Stimulated activated CD4-positive, alpha-beta T cell treated with anti-CD3 and anti-CD28 coated beads, Interleukin-2, amount 100 ng/mL, for 4 hours (primary cell): ENCODE data around the gene ILDR2.

Experiments
- DNase-seq: peaks from one replicate; pipeline ENCODE4 v3.0.0-alpha.2; 2020; ENCODE audit warnings: low read depth

ILDR2 gene, protein sequence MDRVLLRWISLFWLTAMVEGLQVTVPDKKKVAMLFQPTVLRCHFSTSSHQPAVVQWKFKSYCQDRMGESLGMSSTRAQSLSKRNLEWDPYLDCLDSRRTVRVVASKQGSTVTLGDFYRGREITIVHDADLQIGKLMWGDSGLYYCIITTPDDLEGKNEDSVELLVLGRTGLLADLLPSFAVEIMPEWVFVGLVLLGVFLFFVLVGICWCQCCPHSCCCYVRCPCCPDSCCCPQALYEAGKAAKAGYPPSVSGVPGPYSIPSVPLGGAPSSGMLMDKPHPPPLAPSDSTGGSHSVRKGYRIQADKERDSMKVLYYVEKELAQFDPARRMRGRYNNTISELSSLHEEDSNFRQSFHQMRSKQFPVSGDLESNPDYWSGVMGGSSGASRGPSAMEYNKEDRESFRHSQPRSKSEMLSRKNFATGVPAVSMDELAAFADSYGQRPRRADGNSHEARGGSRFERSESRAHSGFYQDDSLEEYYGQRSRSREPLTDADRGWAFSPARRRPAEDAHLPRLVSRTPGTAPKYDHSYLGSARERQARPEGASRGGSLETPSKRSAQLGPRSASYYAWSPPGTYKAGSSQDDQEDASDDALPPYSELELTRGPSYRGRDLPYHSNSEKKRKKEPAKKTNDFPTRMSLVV

DNA sequence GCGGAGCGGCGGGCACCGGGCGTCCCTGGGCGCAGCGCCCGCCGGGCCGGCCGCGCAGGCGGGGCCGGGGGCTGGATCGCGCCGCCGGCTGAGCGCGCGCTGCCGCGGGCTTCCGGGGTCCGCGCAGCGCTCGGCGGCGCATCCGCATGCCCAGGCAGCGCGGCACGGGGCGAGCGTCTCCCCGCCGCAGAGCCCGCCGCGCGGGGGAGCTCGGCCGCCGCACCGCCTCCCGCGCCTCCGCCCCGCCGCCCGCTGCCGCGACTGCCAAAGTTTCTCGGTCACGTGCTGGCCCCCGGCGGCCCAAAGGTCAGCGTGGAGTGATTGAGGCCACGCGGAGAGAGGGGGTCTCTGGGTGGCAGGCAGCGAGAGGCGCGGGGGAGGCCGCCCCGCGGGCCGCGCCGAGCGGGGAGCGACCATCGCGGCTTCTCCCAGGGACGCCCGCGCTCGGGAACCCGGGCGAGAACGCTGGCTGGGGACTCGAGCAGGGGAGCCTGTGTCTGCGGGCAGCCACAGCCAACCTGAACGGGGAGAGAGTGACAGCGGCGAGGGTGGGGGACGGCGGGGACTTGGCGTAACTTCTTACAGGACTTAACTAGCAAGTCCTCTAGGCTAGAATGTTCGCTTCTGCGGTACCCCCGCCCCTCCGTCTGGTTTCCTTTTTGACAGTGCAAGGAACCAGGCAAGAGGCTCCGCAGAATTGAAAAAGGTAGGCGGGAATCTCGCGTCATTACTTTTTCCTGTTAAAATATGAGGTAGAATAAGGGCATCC lies at the start of gene ILDR2:
ILDR2 (minus strand) TSS at position 180 of the 769 bp plus-strand sequence. CDS start 272 bp downstream, outside the sequence.
- DNase-seq, result peak; percentile 69

DNA sequence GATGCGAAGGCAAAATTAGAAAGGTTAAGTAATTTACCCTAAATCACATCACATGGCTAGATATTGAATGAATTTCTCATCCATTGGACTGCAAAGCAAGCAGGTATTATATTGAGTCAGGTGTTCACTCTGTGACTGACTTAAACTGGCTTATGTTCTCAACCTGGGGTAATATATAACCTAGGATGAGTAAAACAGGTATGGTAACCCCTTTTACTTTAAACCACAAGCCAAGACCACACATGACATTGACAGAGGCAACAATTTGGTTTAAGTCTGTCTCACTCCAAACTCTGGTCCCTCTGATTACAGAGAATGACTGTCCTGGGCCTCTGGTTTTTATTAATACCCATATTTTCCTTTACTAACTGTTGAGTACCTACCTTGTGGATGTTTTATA lies 47.0 kb upstream of the ILDR2 start:
- DNase-seq, result no peak

DNA sequence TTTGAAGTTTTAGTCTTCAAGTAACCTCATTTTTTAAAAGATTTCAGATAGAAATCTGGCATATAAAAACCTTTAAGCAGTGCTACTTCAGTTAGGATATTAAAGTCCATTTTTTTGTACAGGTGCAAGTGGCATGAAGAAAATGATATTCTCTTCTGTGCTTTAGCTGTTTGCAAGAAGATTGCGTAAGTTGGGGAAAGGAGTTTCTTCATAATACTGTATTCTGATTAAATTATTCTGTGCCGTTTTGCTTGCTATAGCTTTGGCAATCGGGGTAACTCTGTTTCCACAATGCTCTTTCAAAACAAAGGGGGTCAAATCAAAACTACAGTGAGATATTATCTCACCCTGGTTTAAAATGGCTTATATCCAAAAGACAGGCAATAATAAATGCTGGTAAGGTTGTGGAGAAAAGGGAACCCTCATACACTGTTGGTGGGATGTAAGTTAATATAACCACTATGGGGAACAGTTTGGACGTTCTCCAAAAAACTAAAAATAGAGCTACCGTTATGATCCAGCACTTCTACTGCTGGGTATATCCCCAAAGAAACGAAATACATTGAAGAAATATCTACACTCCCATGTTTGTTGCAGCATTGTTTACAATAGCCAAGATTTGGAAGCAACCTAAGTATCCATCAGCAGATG lies 40.9 kb upstream of the ILDR2 start:
- DNase-seq, result no peak

DNA sequence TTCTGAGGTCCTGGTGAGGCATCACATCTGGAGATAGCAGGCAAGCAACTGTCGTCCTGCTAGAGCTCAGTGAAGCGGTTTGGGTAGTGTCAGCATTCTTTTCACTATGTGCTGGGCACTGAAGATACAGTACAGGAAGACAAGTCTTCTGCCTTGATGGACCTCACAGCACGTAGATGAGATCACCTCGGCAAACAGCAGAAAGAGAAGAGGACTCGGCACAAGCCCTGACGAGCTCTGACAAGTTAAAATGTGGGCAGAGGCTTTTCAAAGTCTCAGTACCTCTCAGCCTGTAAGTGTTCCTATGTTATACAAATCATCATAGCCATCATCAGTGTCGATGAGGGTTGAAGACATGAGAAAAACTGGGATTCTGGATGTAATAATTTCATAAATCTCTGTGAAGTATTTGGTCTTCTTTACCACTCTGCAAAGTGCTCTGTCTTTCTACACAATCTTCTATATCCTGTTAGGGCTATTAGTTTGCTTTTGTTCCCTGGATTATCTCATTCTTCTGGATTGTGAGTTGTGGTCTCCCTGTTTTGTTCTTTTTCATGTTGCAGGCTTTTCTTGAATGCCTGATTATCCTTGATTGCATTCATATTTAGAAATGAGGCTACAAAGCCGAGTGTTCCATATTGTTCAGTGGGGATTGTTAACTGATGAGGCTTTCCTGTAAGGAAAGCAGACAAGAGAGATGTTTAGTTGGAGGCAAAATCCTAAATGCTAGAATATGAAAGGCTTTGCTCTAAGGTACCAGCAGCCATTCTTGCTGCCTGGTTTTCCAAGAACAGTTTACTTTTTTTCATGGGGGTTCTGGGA lies 38.0 kb upstream of the ILDR2 start:
- DNase-seq, result no peak

DNA sequence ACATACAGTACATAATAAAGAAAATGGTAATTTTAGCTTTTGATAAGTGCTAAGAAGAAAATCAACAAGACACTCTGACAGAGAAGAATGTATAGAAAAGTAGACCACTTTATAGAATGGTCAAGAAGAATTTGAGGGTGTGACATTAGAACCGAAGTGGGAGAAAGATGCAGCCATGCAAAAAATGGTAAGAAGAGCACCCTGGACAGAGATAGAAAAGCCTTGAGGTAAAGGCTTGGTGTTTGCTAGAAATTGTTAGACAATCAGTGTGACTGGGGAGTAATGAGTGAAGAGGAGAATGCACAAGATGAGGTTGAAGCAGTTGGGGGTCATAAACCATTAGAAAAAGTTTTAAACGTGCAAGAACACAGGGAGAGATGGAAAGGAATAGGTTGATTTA lies 37.2 kb upstream of the ILDR2 start:
- no peak for DNase-seq

DNA sequence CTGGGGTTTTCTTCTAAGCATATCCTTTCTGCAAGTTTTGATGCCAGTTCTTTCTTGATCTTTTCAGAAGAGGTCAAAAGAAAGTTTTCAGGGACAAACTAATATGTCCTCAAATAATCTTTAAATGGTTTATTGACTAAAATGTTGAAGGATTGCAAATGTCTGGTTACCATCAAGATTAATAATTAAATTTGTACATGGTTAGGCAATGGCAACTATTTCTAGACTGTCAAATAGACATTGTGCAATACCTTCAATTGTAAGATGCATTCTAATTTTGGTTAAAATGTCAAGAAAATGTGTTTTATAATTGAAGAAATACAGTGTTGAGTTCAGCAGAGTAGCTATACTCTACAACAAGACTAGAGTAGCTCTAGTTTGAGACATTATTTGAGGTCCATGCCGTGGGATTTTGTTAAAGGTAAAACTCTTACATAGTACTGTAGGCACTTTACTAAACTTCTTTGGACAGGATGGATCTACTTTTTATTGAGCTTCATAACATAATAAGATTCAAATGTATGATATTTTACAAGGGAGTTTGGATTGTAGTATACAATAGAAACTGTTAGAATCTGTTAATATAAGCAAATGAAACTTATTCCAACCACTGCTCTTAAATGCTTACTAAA lies 36.3 kb upstream of the ILDR2 start:
- no peak for DNase-seq

DNA sequence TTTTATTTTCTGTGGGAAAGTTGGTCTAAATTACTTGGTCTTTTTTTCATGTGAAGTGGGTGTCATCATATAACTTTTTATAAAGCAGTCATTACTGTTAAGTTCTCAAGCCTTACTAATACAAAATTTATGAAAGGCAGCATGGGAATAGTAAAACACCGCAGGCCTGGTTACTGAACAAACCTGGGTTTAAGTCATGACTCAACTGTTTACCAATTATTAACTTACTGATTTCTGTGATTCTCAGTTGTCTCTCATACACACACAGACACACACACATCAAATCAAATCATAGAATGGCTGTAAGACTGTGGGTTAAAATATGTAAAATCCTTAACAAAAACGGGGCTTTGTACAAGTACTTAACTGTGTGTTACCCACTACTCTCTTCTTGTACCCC lies 28.4 kb upstream of the ILDR2 start:
- DNase-seq, result no peak

DNA sequence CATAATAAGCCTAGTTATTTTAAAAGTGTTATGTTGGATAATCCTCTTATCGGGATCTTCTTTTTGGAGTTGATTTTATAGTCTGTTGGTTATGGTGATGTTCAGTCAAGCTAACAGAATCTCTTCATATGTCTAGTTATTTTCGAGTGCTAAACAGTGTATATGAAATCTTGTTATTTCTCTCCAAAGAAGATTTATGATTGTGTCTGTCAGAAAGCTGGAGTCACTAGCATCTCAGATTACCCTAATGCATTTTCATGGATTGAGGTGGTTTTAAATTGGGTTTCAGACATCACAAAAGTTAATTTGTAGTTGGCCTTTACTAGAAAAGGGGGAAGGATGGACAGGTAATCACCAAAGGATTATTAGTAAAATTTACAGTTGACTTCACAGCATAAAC lies 27.0 kb upstream of the ILDR2 start:
- DNase-seq, result no peak

DNA sequence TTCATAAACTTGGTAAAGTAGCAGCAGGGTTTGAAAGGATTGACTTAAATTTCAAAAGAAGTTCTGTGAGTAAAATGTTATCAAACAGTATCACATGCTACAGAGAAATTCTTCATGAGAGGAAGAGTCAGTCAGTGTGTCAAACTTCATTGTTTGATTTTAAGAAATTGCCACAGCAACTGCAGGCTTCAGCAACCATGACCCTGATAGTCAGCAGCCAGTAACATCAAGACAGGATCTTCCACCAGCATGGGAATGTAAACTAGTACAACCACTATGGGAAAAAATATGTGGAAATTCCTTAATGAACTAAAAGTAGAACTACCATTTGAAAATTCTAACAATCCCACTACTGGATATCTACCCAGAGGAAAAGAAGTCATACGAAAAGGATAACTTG lies 25.2 kb upstream of the ILDR2 start:
- DNase-seq, result no peak

DNA sequence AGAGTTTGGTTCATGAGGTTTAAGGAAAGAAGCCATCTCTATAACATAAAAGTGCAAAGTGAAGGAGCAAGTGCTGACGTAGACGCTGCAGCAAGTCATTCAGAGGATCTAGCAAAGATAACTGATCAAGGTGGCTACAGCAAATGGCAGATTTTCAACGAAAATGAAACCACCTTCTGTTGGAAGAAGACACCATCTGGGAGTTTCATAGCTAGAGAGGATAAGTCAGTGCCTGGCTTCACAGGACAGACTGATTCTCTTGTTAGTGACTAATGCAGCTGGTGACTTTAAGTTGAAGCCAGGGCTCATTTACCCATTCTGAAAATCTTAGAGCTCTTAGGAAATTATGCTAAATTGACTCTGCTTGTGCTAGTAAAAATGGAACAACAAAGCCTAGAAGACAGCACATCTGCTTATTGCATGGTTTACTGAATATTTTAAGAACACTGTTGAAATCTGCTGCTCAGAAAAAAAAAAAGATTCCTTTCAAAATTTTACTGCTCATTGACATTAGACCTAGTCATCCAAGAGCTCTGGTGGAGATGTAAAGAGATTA lies 24.2 kb upstream of the ILDR2 start:
- no peak for DNase-seq

DNA sequence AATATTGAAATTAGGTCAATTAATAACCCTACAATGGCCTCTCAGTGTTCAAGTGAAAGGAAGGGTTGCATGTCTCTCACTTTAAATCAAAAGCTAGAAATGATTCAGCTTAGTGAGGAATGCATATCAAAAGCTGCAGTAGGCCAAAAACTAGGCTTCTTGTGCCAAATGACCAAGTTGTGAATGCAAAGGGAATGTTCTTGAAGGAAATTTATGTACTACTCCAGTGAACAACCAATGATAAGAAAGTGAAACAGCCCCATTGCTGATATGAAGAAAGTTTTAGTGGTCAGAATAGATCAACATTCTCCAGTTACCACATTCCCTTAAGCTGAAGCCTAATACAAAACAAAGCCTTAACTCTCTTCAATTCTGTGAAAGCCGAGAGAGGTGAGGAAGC lies 23.7 kb upstream of the ILDR2 start:
- no peak for DNase-seq

DNA sequence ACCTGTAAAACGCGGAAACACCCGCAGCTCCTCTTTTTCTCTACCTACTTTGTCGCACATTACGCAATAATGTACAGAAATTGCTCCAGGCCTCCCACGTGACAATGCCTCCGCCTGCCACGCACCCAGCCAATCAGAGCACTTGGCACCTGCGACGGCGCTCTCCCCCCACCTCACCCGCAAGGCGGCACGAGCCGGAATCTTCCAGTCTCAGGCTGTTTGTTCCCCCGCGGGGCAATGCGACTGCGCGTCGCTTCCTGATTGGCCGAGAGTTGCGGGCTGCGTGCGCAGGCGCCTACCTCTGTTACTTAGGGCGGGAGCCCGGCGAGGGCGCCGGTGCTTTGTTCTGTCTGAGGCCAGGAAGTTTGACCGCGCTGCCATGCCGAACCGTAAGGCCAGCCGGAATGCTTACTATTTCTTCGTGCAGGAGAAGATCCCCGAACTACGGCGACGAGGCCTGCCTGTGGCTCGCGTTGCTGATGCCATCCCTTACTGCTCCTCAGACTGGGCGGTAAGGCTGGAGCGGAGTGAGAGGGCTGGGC lies 13.7 kb upstream of the ILDR2 start, which contains the start of gene MAEL:
MAEL (plus strand) TSS at position 307 of the 542 bp plus-strand sequence; CDS start at position 380, 73 bp downstream.
- DNase-seq, result no peak

DNA sequence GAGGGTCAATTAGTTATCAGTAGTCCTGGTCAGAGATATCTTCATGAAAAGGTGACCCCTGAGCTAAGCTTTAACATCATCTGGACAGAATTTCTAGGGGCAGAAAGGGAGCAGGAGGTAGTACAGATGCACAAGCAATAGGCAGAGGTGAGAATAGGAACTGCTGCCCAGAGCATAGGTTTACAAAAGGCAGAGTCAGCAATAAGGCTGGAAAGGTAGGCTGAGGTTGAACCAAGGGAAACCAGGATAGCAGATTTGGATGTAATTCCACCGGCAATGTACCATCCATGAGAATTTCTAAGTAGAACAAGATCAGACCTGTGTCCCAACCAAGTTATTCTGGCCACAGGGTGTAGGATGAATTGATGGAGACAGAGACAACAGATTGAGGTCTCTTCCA lies 6.2 kb upstream of the ILDR2 start:
- no peak for DNase-seq

DNA sequence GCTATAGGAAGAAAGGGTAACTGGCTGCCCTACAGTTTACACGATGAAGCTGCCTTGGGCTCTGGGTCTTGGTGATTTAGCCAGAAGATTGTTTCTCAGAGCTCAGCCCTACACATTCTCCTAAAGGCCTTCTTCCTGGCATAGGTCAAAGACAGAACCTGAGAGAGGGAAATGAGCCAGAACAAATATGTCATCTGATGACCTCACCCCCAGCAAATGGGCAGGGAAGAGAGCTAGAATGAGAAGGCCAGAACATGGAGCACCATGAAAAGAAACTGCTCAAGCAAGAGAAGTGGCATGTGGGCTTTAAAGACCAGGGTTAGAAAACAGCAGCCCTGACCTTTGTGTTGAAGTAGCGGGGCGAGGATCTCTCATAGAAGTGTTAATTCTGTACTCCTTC lies 5.5 kb upstream of the ILDR2 start:
- DNase-seq, result no peak

DNA sequence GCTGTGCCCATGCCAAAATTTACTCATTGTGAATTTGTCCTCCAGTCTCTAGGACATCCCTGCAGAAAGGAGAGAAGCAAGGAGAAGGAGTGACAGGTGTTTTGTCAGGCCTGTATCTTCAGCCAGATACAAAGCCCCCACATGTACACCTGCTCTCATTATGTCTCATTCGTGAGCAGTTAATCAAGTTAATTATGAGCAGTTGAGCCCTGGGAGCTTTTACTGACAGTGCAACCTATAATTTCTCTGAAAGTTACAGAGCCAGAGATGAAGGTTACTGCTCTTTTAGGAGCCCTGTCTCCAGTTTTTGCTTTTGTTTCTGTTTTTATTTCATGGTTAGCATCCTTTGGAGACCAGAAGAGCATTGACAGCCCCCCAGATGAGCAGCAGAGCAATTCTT lies 5.0 kb upstream of the ILDR2 start:
- DNase-seq, result no peak

DNA sequence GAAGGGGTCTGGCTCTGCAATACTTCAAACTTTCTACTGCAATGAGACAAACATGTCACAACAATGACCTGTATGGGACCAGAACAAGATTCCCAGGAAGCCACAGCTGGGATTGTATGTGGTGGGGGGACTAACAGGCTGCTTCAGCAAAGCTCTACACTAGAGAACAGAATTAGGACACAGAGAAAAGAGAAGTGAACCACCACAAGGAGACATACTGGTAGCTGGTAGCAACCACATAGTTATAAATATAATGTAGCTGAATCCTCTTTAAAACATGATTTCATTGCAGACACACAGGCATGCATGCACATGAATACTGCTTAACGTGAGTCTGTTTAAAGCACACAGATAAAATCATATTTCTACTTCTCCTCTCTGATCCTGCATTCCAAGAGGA lies 3.5 kb upstream of the ILDR2 start:
- DNase-seq, result no peak

DNA sequence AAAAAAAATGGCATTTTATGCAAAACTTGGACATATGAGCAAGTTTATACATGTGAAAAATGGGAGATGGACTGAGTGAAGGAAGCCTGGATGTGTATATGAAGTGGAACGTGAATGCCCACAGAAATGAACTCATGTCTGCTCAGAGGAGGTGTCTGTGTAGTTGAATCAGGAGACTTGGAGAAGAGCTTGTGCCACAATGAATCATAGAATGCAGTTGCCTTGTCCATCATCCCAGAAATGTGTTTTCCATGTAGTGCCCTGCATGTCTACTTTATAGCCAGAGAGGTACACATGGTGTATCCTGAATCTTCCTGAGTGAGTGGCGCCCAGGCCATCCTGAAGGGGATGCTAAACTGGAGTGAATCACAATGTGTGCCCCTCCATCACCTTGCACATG lies 2.6 kb upstream of the ILDR2 start:
- DNase-seq, result no peak

DNA sequence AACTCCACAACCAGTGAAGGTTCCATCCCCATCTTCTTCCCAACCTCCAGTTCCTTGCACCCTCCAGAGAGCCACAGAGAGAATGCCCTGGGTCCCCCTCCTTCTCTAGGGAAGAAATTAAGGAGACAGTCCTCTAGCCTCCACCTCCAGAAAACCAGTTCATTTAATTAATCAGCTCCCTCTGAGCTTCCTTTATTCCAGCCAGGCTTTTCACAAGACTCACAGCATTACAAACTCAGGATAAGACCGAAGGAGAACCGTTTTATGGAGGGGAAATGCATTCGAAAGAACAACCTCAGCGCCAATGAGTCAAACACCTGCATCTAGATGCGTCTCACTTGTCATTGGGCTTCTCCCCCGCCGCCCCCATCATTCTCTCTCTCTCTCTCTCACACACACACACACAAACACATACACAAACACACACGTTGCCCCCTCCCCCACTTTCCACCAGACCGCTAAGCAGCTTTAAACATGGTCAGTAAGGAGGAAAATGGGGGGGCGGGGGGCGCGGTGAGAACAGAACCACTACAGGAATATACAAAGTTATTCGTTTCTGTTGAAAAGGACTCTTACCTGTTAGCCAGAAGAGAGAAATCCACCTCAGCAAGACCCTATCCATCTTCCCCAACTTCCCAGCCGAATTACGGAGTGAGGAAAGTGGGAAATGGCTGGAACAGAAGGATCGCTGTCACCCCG lies 544 bp downstream of the ILDR2 start:
- DNase-seq, result peak; percentile 68

DNA sequence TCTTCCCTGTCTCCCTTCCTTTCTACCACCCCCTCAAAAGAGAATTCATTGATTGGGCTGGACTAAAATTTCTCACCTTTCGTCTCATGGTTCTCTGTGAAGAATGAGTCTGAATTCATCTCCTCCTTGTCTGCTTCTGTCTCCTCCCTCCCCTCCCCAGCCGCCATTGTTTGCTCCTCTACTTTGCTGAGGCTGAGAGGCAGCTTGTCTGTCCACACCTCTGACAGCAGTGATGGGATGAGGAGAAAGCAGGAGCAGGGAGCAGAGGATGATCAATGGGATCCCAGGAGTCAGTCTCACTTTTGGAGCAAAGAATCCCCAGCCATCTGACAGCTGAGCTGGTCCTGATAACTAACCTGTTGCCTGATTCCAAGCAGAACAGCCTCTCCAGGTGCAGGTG lies 2.5 kb downstream of the ILDR2 start:
- no peak for DNase-seq

DNA sequence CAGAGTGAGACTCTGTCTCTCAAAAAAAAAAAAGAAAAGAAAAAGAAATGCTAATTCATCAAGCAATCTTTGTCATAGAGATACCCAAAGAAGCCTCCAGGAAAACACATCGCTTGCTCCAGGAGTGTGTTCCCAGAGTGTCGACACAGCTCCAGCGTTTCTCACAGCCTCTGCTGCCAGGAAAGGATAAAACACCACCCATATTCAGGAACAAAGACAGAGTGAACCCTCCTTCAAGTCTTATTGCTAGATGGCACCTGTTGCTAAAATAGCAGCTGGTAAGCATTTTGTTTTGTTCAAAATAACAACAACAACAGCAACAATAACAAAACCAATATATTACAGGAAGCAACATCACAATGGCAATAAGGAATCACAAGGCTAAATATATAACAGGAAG lies 3.1 kb downstream of the ILDR2 start:
- no peak for DNase-seq
